Frontal cortex (tissue), 4 donors: ENCODE data around the gene CASP7. TPM values are rescaled to one million over a fixed set of nuclear protein-coding genes. Genes with fewer than 3 reads are reported as not detected.
"Not testable (repeated sequence)": the region's sequence is repeated elsewhere in the genome, so short reads cannot be mapped to it uniquely, and the experiment has no call there.

ENCODE experiments used
- DNase-seq, 2 donors: peaks; one replicate each; pipeline ENCODE4 v3.0.0; 2012; ENCODE audit warnings: low spot score in 2 of 2
- FAIRE-seq: peaks from 2 replicates; lab custom pipeline; 2012; peaks lifted over from hg19 to GRCh38; lab: Jason Lieb, UNC
- total RNA-seq: library from RNA; depleted of rRNA; stranded (reverse); fragments of >200 nt; gene quantifications from one replicate; pipeline ENCODE4 v1.2.3, GENCODE V29; 2014
- donor health status: control.
- donor health status: control.
- donor health status: control.

Gene CASP7
- total RNA-seq, 1 donor from 2014 or later, result 2.0 TPM

GRCh38 chr10:113745374-113745773 lies 65.7 kb downstream of the CASP7 start:
- DNase-seq (no peak), FAIRE-seq (no peak)

GRCh38 chr10:113746217-113746957 lies 66.7 kb downstream of the CASP7 start:
- FAIRE-seq, result no peak
- DNase-seq, result no peak

- FAIRE-seq (no peak), DNase-seq (no peak)
These were observed 71.5 kb downstream of the CASP7 start, which contains the start of gene PLEKHS1 for GRCh38 chr10:113751181-113751732. Gene PLEKHS1 (plus strand): TSS chr10:113751682. CDS start chr10:113755278, 3,596 bp downstream.

GRCh38 chr10:113752553-113752952 lies 72.8 kb downstream of the CASP7 start:
- DNase-seq, result no peak
- FAIRE-seq, result no peak

GRCh38 chr10:113753020-113753692 lies 73.4 kb downstream of the CASP7 start:
- DNase-seq (no peak), FAIRE-seq (no peak)

- no peak for FAIRE-seq
- no peak for DNase-seq
These were observed 74.4 kb downstream of the CASP7 start for GRCh38 chr10:113754125-113754524.

- FAIRE-seq, result no peak
- no peak for DNase-seq
These were observed 75.1 kb downstream of the CASP7 start for GRCh38 chr10:113754768-113755167.

GRCh38 chr10:113756940-113757543 lies 77.3 kb downstream of the CASP7 start:
- DNase-seq (no peak), FAIRE-seq (no peak)

- DNase-seq (no peak), FAIRE-seq (peak; percentile 57)
These were observed 82.4 kb downstream of the CASP7 start for GRCh38 chr10:113762083-113762482.

- DNase-seq, result no peak
- no peak for FAIRE-seq
These were observed 84.9 kb downstream of the CASP7 start for GRCh38 chr10:113764582-113764981.

- no peak for DNase-seq
- FAIRE-seq, result no peak
These were observed 86.2 kb downstream of the CASP7 start for GRCh38 chr10:113765910-113766309.

GRCh38 chr10:113767222-113767621 lies 87.5 kb downstream of the CASP7 start:
- no peak for FAIRE-seq
- no peak for DNase-seq

- DNase-seq, result no peak
- FAIRE-seq, result no peak
These were observed 90.6 kb downstream of the CASP7 start for GRCh38 chr10:113770346-113770745.

GRCh38 chr10:113771131-113771530 lies 91.4 kb downstream of the CASP7 start:
- not testable (repeated sequence) for FAIRE-seq, DNase-seq

GRCh38 chr10:113775686-113776294 lies 96.1 kb downstream of the CASP7 start:
- FAIRE-seq (no peak), DNase-seq (no peak)

- FAIRE-seq (no peak), DNase-seq (no peak)
These were observed 96.8 kb downstream of the CASP7 start for GRCh38 chr10:113776553-113776952.
